ENCODE results near the gene RAB11B.
"Not testable (repeated sequence)": the region's sequence is repeated elsewhere in the genome, so short reads cannot be mapped to it uniquely, and the experiment has no call there.

- TF ChIP-seq CTCF (conservative IDR thresholded peaks at IDR 0.05); ZFX (IDR thresholded peaks at IDR 0.05): not testable (repeated sequence)
Measured at GRCh38 chr19:8376373-8376974, 13.7 kb upstream of the RAB11B start.
